SIG-M5 treated with dmso at 0.1 percent for 504 hours (cell line): Measurements from ENCODE around the gene USP36.

Source experiments
- DNase-seq: peaks from one replicate; lab custom pipeline; 2025; ENCODE audit not compliant: unreplicated experiment; lab: John Stamatoyannopoulos, UW

USP36 gene

GRCh38 chr17:78818932-78819331 lies 21.7 kb downstream of the USP36 start:
- no peak for DNase-seq

GRCh38 chr17:78818152-78818846 lies 22.3 kb downstream of the USP36 start:
- DNase-seq, result no peak

GRCh38 chr17:78817123-78817522 lies 23.5 kb downstream of the USP36 start:
- DNase-seq, result no peak

GRCh38 chr17:78815696-78816095 lies 24.9 kb downstream of the USP36 start:
- no peak for DNase-seq

GRCh38 chr17:78812855-78813254 lies 27.8 kb downstream of the USP36 start:
- DNase-seq, result no peak

- DNase-seq, result no peak
These were observed 32.5 kb downstream of the USP36 start for GRCh38 chr17:78808163-78808562.

- DNase-seq, result peak; percentile 15
These were observed 34.2 kb downstream of the USP36 start for GRCh38 chr17:78806451-78806850.

GRCh38 chr17:78805301-78805700 lies 35.3 kb downstream of the USP36 start:
- no peak for DNase-seq

- DNase-seq, result no peak
These were observed 35.8 kb downstream of the USP36 start for GRCh38 chr17:78804777-78805176.

GRCh38 chr17:78803186-78803845 lies 37.3 kb downstream of the USP36 start:
- no peak for DNase-seq

- DNase-seq, result no peak
These were observed 38.2 kb downstream of the USP36 start for GRCh38 chr17:78802459-78802858.

- no peak for DNase-seq
These were observed 38.6 kb downstream of the USP36 start for GRCh38 chr17:78802008-78802407.

GRCh38 chr17:78800132-78800931 lies 40.3 kb downstream of the USP36 start:
- no peak for DNase-seq

- DNase-seq, result peak; percentile 4
These were observed 41.7 kb downstream of the USP36 start for GRCh38 chr17:78798695-78799559.

GRCh38 chr17:78797691-78798585 lies 42.7 kb downstream of the USP36 start:
- no peak for DNase-seq

GRCh38 chr17:78797213-78797612 lies 43.4 kb downstream of the USP36 start:
- DNase-seq, result no peak

- DNase-seq, result no peak
These were observed 44.1 kb downstream of the USP36 start for GRCh38 chr17:78796517-78796900.

- no peak for DNase-seq
These were observed 44.6 kb downstream of the USP36 start for GRCh38 chr17:78795861-78796516.

- no peak for DNase-seq
These were observed 45.6 kb downstream of the USP36 start for GRCh38 chr17:78794864-78795640.
